K562 (cell line): ENCODE measurements around the gene KIZ. TPM values are rescaled to one million over a fixed set of nuclear protein-coding genes. Genes with fewer than 3 reads are reported as not detected.

ENCODE experiments used
- CHAMP1 ChIP-seq: fragments of 450-650 bp; IDR thresholded peaks from 2 replicates; pipeline ENCODE4 v1.6.1; 2016; ENCODE audit warnings: mild to moderate bottlenecking
- FOXK1 ChIP-seq: sonication (generic); formaldehyde crosslinking; IDR thresholded peaks from 2 replicates; pipeline ENCODE4 v1.8.0; 2022; ENCODE audit warnings: missing genetic modification reagents, mild to moderate bottlenecking, borderline replicate concordance
- MAFF ChIP-seq: IDR thresholded peaks from 2 replicates; pipeline ENCODE4 v1.6.1; 2012; ENCODE audit warnings: low read length, improper control_type of control experiment
- MGA ChIP-seq: fragments of 450-650 bp; IDR thresholded peaks from 2 replicates; pipeline ENCODE4 v1.6.1; 2016; ENCODE audit warnings: mild to moderate bottlenecking, moderate library complexity
- NKRF ChIP-seq: fragments of 450-650 bp; IDR thresholded peaks from 2 replicates; pipeline ENCODE4 v1.6.1; 2016; ENCODE audit warnings: borderline replicate concordance
- PHB ChIP-seq: fragments of 250-450 bp; sonication (Bioruptor Pico); IDR thresholded peaks from 2 replicates; pipeline ENCODE4 v1.5.0; 2021
- RBFOX2 ChIP-seq: fragments of 200-400 bp; formaldehyde crosslinking; IDR thresholded peaks from 2 replicates; pipeline ENCODE4 v1.6.1; 2017; ENCODE audit warnings: low read depth, mild to moderate bottlenecking, low read length, moderate library complexity
- SREBF1 ChIP-seq: fragments of 150-350 bp; IDR thresholded peaks from 2 replicates; pipeline ENCODE4 v1.6.1; 2014; ENCODE audit warnings: antibody characterized with exemption, low read depth, low read length, borderline replicate concordance
- polyA plus RNA-seq, 8 experiments: library from polyadenylated mRNA; depleted of rRNA in 4 of 8; stranded (reverse) in 5 of 8; unstranded in 3 of 8; fragments of >200 nt; fragmentation: Nextera tagmentation in 2 of 8; fragmentation: Illumina TruSeq in 1 of 8; extraction: Ambion mirVana in 2 of 8; extraction: Trizol in 1 of 8; gene quantifications; 2 replicates each; pipeline versions ENCODE4 v1.2.1 to v1.2.3, GENCODE V29; 2011 to 2014; ENCODE audit warnings: inconsistent platforms in 1 of 8, missing spikeins in 1 of 8
- total RNA-seq, 7 experiments: library from RNA; depleted of rRNA in 6 of 7; stranded (reverse); fragments of >200 nt in 6 of 7; fragmentation: Illumina TruSeq in 2 of 7; extraction: Trizol in 2 of 7; gene quantifications; 2 replicates each; pipeline versions ENCODE4 v1.2.1 to v1.2.3, GENCODE V29; 2011 to 2021; ENCODE audit warnings: low replicate concordance in 1 of 7

The KIZ gene
- total and polyA plus RNA-seq, 9 of the 15 experiments (the other 6 are each of a cell fraction or from before 2014, with no cell fraction given), result 4.9 to 21.1 (median 13.5) TPM

GRCh38 chr20:21174516-21175239 is 48.8 kb downstream of the KIZ start (continued):
- TF ChIP-seq MGA (no peak), RBFOX2 (no peak), FOXK1 (CRISPR knock-in tag) (no peak), NKRF (no peak), PHB (no peak), MAFF (no peak), CHAMP1 (no peak), SREBF1 (no peak)
